HepG2 (cell line): ENCODE results near the gene NCKIPSD. TPM values are rescaled to one million over a fixed set of nuclear protein-coding genes. Genes with fewer than 3 reads are reported as not detected.

ENCODE experiments used
- EEA1 ChIP-seq: sonication (generic); formaldehyde crosslinking; IDR thresholded peaks from 2 replicates; pipeline ENCODE4 v1.5.1; 2020; ENCODE audit warnings: mild to moderate bottlenecking, missing genetic modification reagents, borderline replicate concordance
- GLI4 ChIP-seq: sonication (generic); formaldehyde crosslinking; IDR thresholded peaks from 2 replicates; pipeline ENCODE4 v1.5.1; 2020; ENCODE audit warnings: missing genetic modification reagents, mild to moderate bottlenecking, moderate library complexity, borderline replicate concordance
- HOXA7 ChIP-seq: sonication (generic); formaldehyde crosslinking; IDR thresholded peaks from 2 replicates; pipeline ENCODE4 v1.8.1; 2022; ENCODE audit warnings: mild to moderate bottlenecking, missing genetic modification reagents, moderate library complexity
- IRX3 ChIP-seq: sonication (generic); formaldehyde crosslinking; IDR thresholded peaks from 2 replicates; pipeline ENCODE4 v1.8.1; 2023; ENCODE audit warnings: mild to moderate bottlenecking, low read depth, missing genetic modification reagents, borderline replicate concordance
- NR2C2 ChIP-seq: sonication (generic); formaldehyde crosslinking; IDR thresholded peaks from 2 replicates; pipeline ENCODE4 v1.4.0; 2020; ENCODE audit warnings: missing genetic modification reagents, mild to moderate bottlenecking, moderate library complexity, borderline replicate concordance
- SPEN ChIP-seq: sonication (generic); formaldehyde crosslinking; IDR thresholded peaks from 2 replicates; pipeline ENCODE4 v1.5.1; 2020; ENCODE audit warnings: low read depth, mild to moderate bottlenecking, missing genetic modification reagents
- ZBTB38 ChIP-seq: sonication (generic); formaldehyde crosslinking; IDR thresholded peaks from 2 replicates; pipeline ENCODE4 v1.5.1; 2020; ENCODE audit warnings: mild to moderate bottlenecking, missing genetic modification reagents
- ZNF264 ChIP-seq: sonication (generic); formaldehyde crosslinking; IDR thresholded peaks from 2 replicates; pipeline ENCODE4 v1.4.0; 2020; ENCODE audit warnings: missing genetic modification reagents
- ZNF331 ChIP-seq: sonication (generic); formaldehyde crosslinking; IDR thresholded peaks from 2 replicates; pipeline ENCODE4 v1.4.0; 2020; ENCODE audit warnings: missing genetic modification reagents
- ZNF580 ChIP-seq: IDR thresholded peaks from 2 replicates; pipeline ENCODE4 v1.6.1; 2016; ENCODE audit warnings: low read depth, borderline replicate concordance
- ZNF639 ChIP-seq: conservative IDR thresholded peaks from 2 replicates; pipeline ENCODE4 v1.6.1; 2018; ENCODE audit warnings: missing genetic modification reagents
- ZNF687 ChIP-seq: sonication (generic); formaldehyde crosslinking; IDR thresholded peaks from 2 replicates; pipeline ENCODE4 v1.5.1; 2020; ENCODE audit warnings: mild to moderate bottlenecking, missing genetic modification reagents, moderate library complexity
- ZSCAN29 ChIP-seq: sonication (generic); formaldehyde crosslinking; conservative IDR thresholded peaks from 2 replicates; pipeline ENCODE4 v1.4.0; 2020; ENCODE audit warnings: mild to moderate bottlenecking, missing genetic modification reagents
- polyA plus RNA-seq, 8 experiments: library from polyadenylated mRNA; depleted of rRNA in 3 of 8; stranded (reverse) in 7 of 8; unstranded in 1 of 8; fragments of >200 nt; fragmentation: Illumina TruSeq in 4 of 8; extraction: Trizol in 4 of 8; gene quantifications; 2 replicates each; pipeline versions ENCODE4 v1.2.1 to v1.2.3, GENCODE V29; 2011 to 2016; ENCODE audit warnings: low read depth in 4 of 8, missing spikeins in 1 of 8, mixed read lengths in 1 of 8; ENCODE audit not compliant: insufficient read depth in 1 of 8
- total RNA-seq, 5 experiments: library from RNA; depleted of rRNA; stranded (reverse); fragments of >200 nt; fragmentation: Illumina TruSeq; extraction: Trizol; gene quantifications; 2 replicates each; pipeline ENCODE4 v1.2.3, GENCODE V29; 2016; ENCODE audit warnings: low read depth in 1 of 5
- TF ChIP-seq, protein P1 (sequence below): sonication (generic); formaldehyde crosslinking; IDR thresholded peaks from 2 replicates; pipeline ENCODE4 v1.8.1; 2023; ENCODE audit warnings: mild to moderate bottlenecking, missing genetic modification reagents
- TF ChIP-seq, protein P2 (sequence below): fragments of 450-650 bp; IDR thresholded peaks from 2 replicates; pipeline ENCODE4 v1.6.1; 2017; ENCODE audit warnings: mild to moderate bottlenecking

Gene NCKIPSD
- total and polyA plus RNA-seq, 2 of the 13 experiments (the other 11 are each of a cell fraction or from before 2014, with no cell fraction given) = 13.5 to 35.2 TPM

DNA sequence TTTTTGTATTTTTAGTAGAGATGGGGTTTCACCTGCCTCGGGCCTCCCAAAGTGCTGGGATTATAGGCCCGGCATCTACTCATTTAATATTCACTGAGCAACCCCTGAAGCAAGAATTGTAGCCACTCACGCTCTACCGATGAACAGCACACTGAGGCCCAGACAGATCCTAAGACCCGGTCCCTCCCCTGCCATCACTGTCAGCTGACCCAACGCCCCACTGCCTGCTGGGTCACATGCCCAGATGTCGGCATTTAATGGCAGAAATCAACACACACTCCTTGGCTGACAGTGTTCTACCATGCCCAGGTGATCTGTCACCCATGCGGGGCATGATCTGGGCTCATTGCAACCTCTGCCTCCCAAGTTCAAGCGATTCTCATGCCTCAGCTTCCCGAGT is 60.9 kb downstream of the NCKIPSD start (continued):
- TF ChIP-seq EEA1 (CRISPR knock-in tag) (0 out of 2 replicates have a peak, but pooled peaks have one; percentile 28), ZNF687 (CRISPR knock-in tag) (peak; percentile 7; the same call in 1 of the 2 replicates), ZSCAN29 (CRISPR knock-in tag) (no peak), SPEN (0 out of 2 replicates have a peak, but pooled peaks have one; percentile 14), ZNF331 (no peak), ZNF639 (CRISPR knock-in tag) (no peak), HOXA7 (no peak), ZBTB38 (CRISPR knock-in tag) (peak; percentile 64; the same call in 1 of the 2 replicates), GLI4 (CRISPR knock-in tag) (0 out of 2 replicates have a peak, but pooled peaks have one; percentile 41), NR2C2 (CRISPR knock-in tag) (no peak), ZNF264 (CRISPR knock-in tag) (0 out of 2 replicates have a peak, but pooled peaks have one; percentile 3), IRX3 (CRISPR knock-in tag) (no peak), ZNF580 (no peak)
- TF ChIP-seq, protein P1, sequence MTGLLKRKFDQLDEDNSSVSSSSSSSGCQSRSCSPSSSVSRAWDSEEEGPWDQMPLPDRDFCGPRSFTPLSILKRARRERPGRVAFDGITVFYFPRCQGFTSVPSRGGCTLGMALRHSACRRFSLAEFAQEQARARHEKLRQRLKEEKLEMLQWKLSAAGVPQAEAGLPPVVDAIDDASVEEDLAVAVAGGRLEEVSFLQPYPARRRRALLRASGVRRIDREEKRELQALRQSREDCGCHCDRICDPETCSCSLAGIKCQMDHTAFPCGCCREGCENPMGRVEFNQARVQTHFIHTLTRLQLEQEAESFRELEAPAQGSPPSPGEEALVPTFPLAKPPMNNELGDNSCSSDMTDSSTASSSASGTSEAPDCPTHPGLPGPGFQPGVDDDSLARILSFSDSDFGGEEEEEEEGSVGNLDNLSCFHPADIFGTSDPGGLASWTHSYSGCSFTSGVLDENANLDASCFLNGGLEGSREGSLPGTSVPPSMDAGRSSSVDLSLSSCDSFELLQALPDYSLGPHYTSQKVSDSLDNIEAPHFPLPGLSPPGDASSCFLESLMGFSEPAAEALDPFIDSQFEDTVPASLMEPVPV = no peak
- TF ChIP-seq, protein P2, sequence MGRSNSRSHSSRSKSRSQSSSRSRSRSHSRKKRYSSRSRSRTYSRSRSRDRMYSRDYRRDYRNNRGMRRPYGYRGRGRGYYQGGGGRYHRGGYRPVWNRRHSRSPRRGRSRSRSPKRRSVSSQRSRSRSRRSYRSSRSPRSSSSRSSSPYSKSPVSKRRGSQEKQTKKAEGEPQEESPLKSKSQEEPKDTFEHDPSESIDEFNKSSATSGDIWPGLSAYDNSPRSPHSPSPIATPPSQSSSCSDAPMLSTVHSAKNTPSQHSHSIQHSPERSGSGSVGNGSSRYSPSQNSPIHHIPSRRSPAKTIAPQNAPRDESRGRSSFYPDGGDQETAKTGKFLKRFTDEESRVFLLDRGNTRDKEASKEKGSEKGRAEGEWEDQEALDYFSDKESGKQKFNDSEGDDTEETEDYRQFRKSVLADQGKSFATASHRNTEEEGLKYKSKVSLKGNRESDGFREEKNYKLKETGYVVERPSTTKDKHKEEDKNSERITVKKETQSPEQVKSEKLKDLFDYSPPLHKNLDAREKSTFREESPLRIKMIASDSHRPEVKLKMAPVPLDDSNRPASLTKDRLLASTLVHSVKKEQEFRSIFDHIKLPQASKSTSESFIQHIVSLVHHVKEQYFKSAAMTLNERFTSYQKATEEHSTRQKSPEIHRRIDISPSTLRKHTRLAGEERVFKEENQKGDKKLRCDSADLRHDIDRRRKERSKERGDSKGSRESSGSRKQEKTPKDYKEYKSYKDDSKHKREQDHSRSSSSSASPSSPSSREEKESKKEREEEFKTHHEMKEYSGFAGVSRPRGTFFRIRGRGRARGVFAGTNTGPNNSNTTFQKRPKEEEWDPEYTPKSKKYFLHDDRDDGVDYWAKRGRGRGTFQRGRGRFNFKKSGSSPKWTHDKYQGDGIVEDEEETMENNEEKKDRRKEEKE = no peak
